Endothelial cell of umbilical vein (primary cell): ENCODE measurements around the gene ABAT.

ENCODE experiments used
- CTCF ChIP-seq, 2 donors: IDR thresholded peaks; 1 replicate in 1 of 2; 2 replicates in 1 of 2; pipeline ENCODE4 v1.5.1; 2011; ENCODE audit warnings: low read length in 2 of 2, mild to moderate bottlenecking in 2 of 2, moderate library complexity in 2 of 2, control low read depth in 1 of 2, inconsistent platforms in 1 of 2, low read depth in 1 of 2; ENCODE audit not compliant: insufficient read depth in 1 of 2; ENCODE audit errors: extremely low read depth in 1 of 2
- EZH2 ChIP-seq: IDR thresholded peaks from 2 replicates; pipeline ENCODE4 v1.6.1; 2012; ENCODE audit warnings: borderline replicate concordance, low read depth, mild to moderate bottlenecking, moderate library complexity, low read length, inconsistent platforms; ENCODE audit not compliant: severe bottlenecking
- POLR2A ChIP-seq: IDR thresholded peaks from 2 replicates; pipeline ENCODE4 v1.6.1; 2012; ENCODE audit warnings: low read depth, mild to moderate bottlenecking, control low read depth, low read length
- POLR2AphosphoS5 ChIP-seq: IDR thresholded peaks from 2 replicates; pipeline ENCODE4 v1.6.1; 2012; ENCODE audit warnings: low read depth, mild to moderate bottlenecking, control low read depth, low read length, moderate library complexity; ENCODE audit not compliant: insufficient read depth

GRCh38 chr16:8626946-8627345 lies 47.5 kb upstream of the ABAT start:
- TF ChIP-seq POLR2A (no peak), CTCF (IDR thresholded peaks at IDR 0.05; ENCODE audit: extremely low read depth in 1 of 2, insufficient read depth in 1 of 2, low read depth in 1 of 2, low read length in 2 of 2) (no peak), POLR2AphosphoS5 (no peak), EZH2 (no peak)
